PC-3 (cell line): ENCODE data around the gene PDCD1LG2. TPM values are rescaled to one million over a fixed set of nuclear protein-coding genes. Genes with fewer than 3 reads are reported as not detected.
"Not testable (repeated sequence)": the region's sequence is repeated elsewhere in the genome, so short reads cannot be mapped to it uniquely, and the experiment has no call there.

Source experiments
- ATAC-seq: fragments of 200-7000 bp; cut with Tn5 transposase; 2 replicates; pipeline ENCODE4 v1.9.1; 2020; ENCODE audit warnings: mild to moderate bottlenecking, moderate library complexity
- BruUV-seq: library from RNA; stranded (reverse); fragments of 400-500 nt; replicated peaks from 2 replicates; lab custom pipeline; 2021; lab: Mats Ljungman, UMichigan
- CTCF ChIA-PET: fragments of 300-600 bp; sonication (Branson Sonifier 250); formaldehyde crosslinking; loops from one replicate; lab custom pipeline; 2022; ENCODE audit warnings: antibody characterized with exemption; lab: Charles Lee
- POLR2A ChIA-PET: fragments of 300-600 bp; sonication (Branson Sonifier 250); formaldehyde crosslinking; loops from one replicate; lab custom pipeline; 2022; ENCODE audit warnings: antibody characterized with exemption; ENCODE audit not compliant: unreplicated experiment; lab: Charles Lee
- DNase-seq: peaks from one replicate; pipeline ENCODE4 v3.0.0-alpha.2; 2015
- H2AFZ ChIP-seq: fragments of 300-600 bp; sonication (generic); 2 replicates; pipeline ENCODE4 v1.6.0; 2016; ENCODE audit warnings: antibody characterized with exemption, low read length
- H3F3A ChIP-seq: fragments of 300-600 bp; sonication (generic); one replicate; pipeline ENCODE4 v1.6.0; 2017; ENCODE audit warnings: antibody characterized with exemption, low read length, control low read depth, mild to moderate bottlenecking; ENCODE audit not compliant: unreplicated experiment
- H3K27ac ChIP-seq: fragments of 300-600 bp; sonication (generic); 2 replicates; pipeline ENCODE4 v1.5.1; 2016; ENCODE audit warnings: mild to moderate bottlenecking, low read length
- H3K27me3 ChIP-seq: fragments of 300-600 bp; sonication (generic); 2 replicates; pipeline ENCODE4 v1.6.1; 2016; ENCODE audit warnings: low read length, mixed read lengths
- H3K36me3 ChIP-seq: fragments of 300-600 bp; sonication (generic); 2 replicates; pipeline ENCODE4 v1.6.1; 2016; ENCODE audit warnings: low read depth, mixed run types, low read length, mixed read lengths
- H3K4me1 ChIP-seq: fragments of 300-600 bp; sonication (generic); 2 replicates; pipeline ENCODE4 v1.5.1; 2016; ENCODE audit warnings: low read length; ENCODE audit not compliant: insufficient read depth
- H3K4me2 ChIP-seq: fragments of 300-600 bp; sonication (generic); 2 replicates; pipeline ENCODE4 v1.6.0; 2016; ENCODE audit warnings: low read length
- H3K4me3 ChIP-seq: fragments of 300-600 bp; sonication (generic); 2 replicates; pipeline ENCODE4 v1.5.1; 2016; ENCODE audit warnings: mild to moderate bottlenecking, low read length, mixed read lengths
- H3K79me2 ChIP-seq: fragments of 300-600 bp; sonication (generic); 2 replicates; pipeline ENCODE4 v1.6.1; 2017; ENCODE audit warnings: low read length, mixed read lengths
- H3K9ac ChIP-seq: fragments of 300-600 bp; sonication (generic); 2 replicates; pipeline ENCODE4 v1.6.0; 2016; ENCODE audit warnings: mild to moderate bottlenecking, low read length
- H3K9me2 ChIP-seq: fragments of 300-600 bp; sonication (generic); replicated peaks from 2 replicates; pipeline ENCODE4 v1.6.1; 2016; ENCODE audit warnings: mixed run types, low read length, mixed read lengths
- H3K9me3 ChIP-seq: fragments of 300-600 bp; sonication (generic); 2 replicates; pipeline ENCODE4 v1.6.1; 2016; ENCODE audit warnings: low read length, mixed read lengths
- H4K20me1 ChIP-seq: fragments of 300-600 bp; sonication (generic); 2 replicates; pipeline ENCODE4 v1.6.1; 2016; ENCODE audit warnings: low read length, mixed read lengths
- CTCF ChIP-seq: fragments of 300-600 bp; sonication (generic); conservative IDR thresholded peaks from 2 replicates; pipeline ENCODE4 v1.5.1; 2017; ENCODE audit warnings: antibody characterized with exemption, low read depth, mild to moderate bottlenecking, low read length
- EZH2 ChIP-seq: fragments of 300-600 bp; sonication (generic); IDR thresholded peaks from one replicate; pipeline ENCODE4 v1.6.1; 2017; ENCODE audit warnings: antibody characterized with exemption, mild to moderate bottlenecking, low read length; ENCODE audit not compliant: unreplicated experiment
- EZH2phosphoT487 ChIP-seq: fragments of 300-600 bp; sonication (generic); IDR thresholded peaks from 2 replicates; pipeline ENCODE4 v1.6.1; 2018; ENCODE audit warnings: mild to moderate bottlenecking, antibody characterized with exemption, low read length, borderline replicate concordance
- intact Hi-C: fragments of 100-400 bp; cut with micrococcal nuclease; formaldehyde crosslinking; loops from 2 replicates; pipeline ENCODE4 v1.9.0; 2023
- total RNA-seq: library from RNA; depleted of rRNA; stranded (reverse); fragments of >200 nt; gene quantifications from 2 replicates; pipeline ENCODE4 v1.2.3, GENCODE V29; 2014

PDCD1LG2 gene
- total RNA-seq, 1 experiment from 2014 or later, result 1.4 TPM

GRCh38 chr9:5493679-5494511 lies 16.4 kb upstream of the PDCD1LG2 start:
- BruUV-seq, result no TSS peak
- H2AFZ ChIP-seq, result peak overlapping the region; percentile 76
- ATAC-seq (peak; percentile 79), DNase-seq (peak; percentile 83)
- intact Hi-C loops, result no loop called here
- POLR2A ChIA-PET, result no interaction called here
- H3K9ac ChIP-seq, result peak overlapping the region; percentile 78
- H3K4me1 ChIP-seq, result peaks cover 23% of the 10 kb centered on the region
- peak overlapping the region; percentile 98 for H3K27ac ChIP-seq
- H3K9me2 ChIP-seq, result no peaks in the 10 kb centered on the region
- H3K79me2 ChIP-seq, result no peaks in the 10 kb centered on the region
- H3F3A ChIP-seq, result no peaks in the 10 kb centered on the region
- CTCF ChIA-PET, result no interaction called here
- H3K4me2 ChIP-seq, result peak overlapping the region; percentile 76
- H4K20me1 ChIP-seq, result no peaks in the 10 kb centered on the region
- H3K9me3 ChIP-seq, result no peaks in the 10 kb centered on the region
- H3K27me3 ChIP-seq, result no peaks in the 10 kb centered on the region
- 0 out of 2 replicates have a peak overlapping the region, but pooled peaks have one; percentile 12 for H3K4me3 ChIP-seq
- TF ChIP-seq EZH2phosphoT487 (no peak), CTCF (no peak), EZH2 (no peak)
- no peaks in the 10 kb centered on the region for H3K36me3 ChIP-seq

DNA sequence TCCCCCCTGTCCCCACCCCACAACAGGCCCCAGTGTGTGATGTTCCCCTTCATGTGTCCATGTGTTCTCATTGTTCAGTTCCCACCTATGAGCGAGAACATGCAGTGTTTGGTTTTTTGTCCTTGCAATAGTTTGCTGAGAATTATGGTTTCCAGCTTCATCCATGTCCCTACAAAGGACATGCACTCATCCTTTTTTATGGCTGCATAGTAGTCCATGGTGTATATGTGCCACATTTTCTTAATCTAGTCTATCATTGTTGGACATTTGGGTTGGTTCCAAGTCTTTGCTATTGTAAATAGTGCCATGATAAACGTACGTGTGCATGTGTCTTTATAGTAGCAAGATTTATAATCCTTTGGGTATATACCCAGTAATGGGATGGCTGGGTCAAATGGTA lies 15.6 kb upstream of the PDCD1LG2 start:
- H2AFZ ChIP-seq, H3K27ac ChIP-seq, H3K27me3 ChIP-seq, POLR2A ChIA-PET, H4K20me1 ChIP-seq, ATAC-seq, H3K4me3 ChIP-seq, H3K4me2 ChIP-seq, BruUV-seq, H3K9me3 ChIP-seq, DNase-seq, H3K36me3 ChIP-seq, CTCF ChIA-PET, H3F3A ChIP-seq, H3K9ac ChIP-seq, intact Hi-C loops, H3K9me2 ChIP-seq, H3K79me2 ChIP-seq: not testable (repeated sequence)
- peaks cover 24% of the 10 kb centered on the region for H3K4me1 ChIP-seq

DNA sequence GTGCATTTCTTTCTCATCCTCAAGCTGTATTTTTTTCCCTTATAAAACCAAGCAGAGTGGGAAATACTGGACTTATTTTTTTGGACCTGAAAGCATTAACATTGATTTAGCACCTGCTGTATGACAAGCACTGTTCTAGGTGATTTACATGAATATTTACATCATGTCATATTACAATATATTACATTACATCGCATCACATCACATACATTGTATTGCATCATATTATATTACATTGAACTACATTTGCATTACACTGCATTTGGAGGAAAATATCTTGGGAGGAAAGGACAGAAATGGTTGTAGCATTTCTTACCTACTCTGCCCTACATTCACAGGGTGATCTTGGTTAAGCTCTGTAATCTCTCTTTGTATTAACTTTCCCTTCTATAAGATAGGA lies 11.2 kb upstream of the PDCD1LG2 start:
- H3K4me3 ChIP-seq, result no peak overlapping the region
- no peaks in the 10 kb centered on the region for H4K20me1 ChIP-seq
- no peaks in the 10 kb centered on the region for H3K36me3 ChIP-seq
- peaks cover 11% of the 10 kb centered on the region for H3K4me1 ChIP-seq
- H3K27ac ChIP-seq, result no peak overlapping the region
- H3K27me3 ChIP-seq, result no peaks in the 10 kb centered on the region
- no peak overlapping the region for H2AFZ ChIP-seq
- ChIA-PET CTCF (no interaction called here), POLR2A (interaction anchor here (0.5 kb wide), 1 partner anchor 17 kb away, joined by 6 read pairs; no protein-coding TSS in a partner anchor)
- no peaks in the 10 kb centered on the region for H3K9me2 ChIP-seq
- ATAC-seq (no peak), DNase-seq (no peak)
- TF ChIP-seq CTCF, result no peak
- no peaks in the 10 kb centered on the region for H3F3A ChIP-seq
- H3K9me3 ChIP-seq, result no peaks in the 10 kb centered on the region
- H3K79me2 ChIP-seq, result no peaks in the 10 kb centered on the region
- no peak overlapping the region for H3K9ac ChIP-seq
- no peak overlapping the region for H3K4me2 ChIP-seq
- BruUV-seq, result no TSS peak
- intact Hi-C loops, result no loop called here
